HPDE6-E6E7 (cell line): ENCODE measurements around the gene LRRC38.

Source experiments
- DNase-seq: peaks from one replicate; pipeline ENCODE4 v3.0.0; 2011; ENCODE audit warnings: missing footprints; ENCODE audit errors: extremely low spot score

Gene LRRC38

DNA sequence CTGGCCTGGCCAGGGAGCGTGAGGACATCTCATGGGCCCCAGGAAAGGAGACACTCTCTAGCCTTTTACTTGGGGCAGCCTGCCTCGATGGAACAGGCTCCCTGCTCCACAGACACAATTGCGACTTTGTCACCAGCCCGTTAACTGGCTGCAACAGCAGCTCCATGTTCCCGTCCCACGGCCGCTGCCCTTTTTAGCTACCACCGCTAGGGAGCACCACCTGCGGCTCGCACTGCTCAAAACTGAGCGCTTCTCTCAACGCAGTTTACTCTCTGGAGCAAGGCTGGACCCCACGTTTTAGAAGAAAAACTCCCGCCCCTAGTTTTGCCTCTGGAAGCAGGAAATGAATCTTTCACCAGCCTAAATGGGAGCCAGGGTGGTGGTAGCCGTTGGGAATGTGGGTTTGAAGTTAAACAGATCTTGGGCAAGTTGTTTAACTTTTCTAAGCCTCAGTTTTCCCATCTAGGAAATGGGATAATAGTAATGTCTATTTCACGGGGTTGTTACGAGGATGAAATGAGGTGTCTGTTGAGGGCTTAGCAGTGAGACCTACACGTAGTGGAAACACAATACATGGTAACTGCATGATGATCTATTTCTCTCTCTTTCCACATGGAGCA, 3.5 kb upstream of the LRRC38 start:
- DNase-seq, result no peak

DNA sequence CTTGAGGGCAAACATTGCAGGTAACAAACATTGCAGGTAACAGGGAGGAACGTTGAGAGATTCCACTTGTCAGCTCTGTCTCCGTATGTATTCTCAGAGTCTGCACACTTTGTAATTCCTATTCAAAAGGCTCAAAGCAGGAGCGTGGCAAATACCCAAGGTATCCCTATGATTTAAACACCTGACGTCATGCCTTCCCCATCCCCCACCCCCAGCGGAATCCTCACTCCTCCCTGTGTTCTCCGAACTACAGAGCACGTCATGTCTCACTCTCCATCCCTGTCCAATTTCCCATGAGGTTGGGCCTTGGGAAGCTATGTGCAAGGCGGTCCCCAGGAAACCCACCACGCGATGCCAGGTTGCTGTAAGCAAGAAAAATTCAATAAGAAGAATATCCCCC, 2.8 kb upstream of the LRRC38 start:
- DNase-seq, result no peak

DNA sequence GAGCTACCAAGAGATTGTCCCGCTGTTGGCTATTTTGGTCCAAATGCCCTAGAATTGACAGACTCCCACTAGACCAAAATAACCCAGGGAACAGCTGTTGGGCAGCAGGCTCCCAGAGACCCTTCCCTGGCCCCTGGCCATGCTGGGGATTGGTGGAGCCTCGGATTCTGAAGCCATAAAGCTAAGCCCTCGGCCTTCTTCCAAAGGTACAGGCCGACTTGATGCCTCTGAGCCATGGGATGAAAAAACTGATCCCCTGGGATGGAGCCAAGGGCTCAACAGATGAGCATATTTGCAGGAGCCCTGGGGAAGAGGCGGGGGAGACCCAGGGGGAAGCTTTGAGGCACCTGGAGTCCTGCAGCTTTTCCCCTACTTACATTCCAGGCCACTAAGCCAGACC, 1.0 kb upstream of the LRRC38 start:
- no peak for DNase-seq

DNA sequence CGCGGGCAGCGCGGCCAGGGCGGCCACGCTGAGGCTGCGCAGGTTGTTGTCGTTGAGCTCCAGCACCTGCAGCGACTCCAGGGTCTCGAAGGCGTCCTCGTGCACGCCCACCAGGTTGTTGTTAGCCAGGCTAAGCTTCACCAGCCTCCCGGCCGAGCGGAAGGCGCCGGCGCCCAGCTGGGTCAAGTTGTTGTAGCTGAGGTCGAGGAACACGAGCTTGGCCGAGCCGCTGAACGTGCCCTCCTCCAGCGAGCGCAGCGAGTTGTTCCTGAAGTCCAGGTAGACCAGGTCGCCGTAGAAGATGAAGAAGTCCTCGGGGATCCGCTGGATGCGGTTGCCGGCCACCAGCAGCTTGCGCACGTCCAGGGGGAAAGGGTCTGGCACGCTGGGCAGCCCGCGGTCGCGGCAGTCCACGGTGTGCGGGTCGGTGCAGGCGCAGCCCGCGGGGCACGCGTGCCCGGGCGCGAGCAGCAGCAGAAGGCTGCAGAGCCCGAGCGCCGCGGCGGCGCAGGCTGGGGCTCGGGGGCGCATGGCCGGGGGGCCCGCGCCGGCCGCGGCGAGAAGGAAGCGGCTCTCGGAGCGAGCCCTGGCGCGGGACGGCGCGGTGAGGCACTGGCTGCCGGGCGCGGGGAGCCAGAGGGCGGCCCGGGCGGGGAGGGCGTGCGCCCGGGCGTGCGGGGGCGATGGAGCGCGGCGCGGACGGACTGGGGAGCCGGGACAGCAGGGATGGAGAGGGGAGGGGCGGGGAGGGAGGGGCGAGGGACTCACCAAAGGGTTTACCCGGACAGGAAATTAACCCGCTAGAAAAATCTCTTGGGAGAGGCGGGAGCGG, 524 bp downstream of the LRRC38 start:
- DNase-seq, result no peak

DNA sequence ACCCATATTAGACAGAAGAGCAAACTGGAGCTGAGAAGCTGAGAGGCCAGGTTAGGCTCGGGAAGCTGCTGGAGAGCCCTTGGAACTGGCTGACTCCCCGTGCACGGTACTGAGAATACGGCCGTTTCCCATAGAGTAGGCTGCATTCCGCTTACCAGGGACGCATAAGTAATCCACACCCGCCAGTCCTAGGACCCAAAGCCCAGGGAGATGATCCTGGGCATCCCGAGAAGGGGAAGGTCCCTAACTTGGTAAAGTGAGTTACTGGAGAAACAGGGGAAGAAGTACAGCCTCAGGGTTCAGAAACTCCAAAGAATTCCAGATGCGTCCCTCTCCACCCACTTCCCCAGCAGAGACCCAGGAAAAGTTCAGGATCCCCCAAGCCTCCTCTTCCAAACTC, 1.3 kb downstream of the LRRC38 start:
- DNase-seq, result no peak

DNA sequence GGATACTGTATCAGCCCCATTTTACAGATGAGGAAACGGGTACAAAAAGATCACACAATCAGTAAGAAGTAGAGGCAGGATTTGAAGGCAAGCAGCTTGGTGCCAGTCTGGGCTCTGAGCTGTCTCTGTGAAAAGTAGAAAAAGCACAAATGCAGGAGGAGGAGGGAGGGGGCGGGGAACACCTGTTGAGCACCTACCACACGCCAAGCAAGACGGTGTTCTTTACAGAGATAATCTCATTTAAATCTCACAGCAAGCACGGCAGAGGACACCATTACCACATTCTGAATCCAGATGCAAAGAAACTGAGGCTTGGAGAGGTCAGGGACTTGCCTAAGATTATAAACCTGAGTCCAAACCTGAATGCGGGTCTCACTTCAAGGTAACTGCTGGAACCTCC, 3.3 kb downstream of the LRRC38 start:
- DNase-seq, result no peak

DNA sequence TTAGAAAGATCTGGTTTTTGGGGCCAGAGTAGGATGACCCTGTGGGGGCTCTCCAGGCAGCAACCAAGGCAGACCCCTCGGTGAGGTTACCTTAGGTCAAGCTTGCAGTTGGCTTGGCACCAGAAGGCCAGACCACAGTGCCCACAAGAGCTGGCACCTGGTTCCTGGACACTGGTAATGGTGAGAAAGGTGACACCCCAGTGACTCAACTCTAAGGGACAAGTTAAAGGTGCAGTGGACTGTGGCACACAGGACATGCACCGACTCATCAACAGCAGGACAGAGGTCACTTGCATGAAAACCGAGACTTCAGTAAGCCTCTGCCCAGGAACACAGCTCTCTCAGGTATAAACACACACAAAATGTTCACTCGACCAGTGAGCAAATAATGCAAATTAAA, 6.7 kb downstream of the LRRC38 start:
- DNase-seq, result no peak

DNA sequence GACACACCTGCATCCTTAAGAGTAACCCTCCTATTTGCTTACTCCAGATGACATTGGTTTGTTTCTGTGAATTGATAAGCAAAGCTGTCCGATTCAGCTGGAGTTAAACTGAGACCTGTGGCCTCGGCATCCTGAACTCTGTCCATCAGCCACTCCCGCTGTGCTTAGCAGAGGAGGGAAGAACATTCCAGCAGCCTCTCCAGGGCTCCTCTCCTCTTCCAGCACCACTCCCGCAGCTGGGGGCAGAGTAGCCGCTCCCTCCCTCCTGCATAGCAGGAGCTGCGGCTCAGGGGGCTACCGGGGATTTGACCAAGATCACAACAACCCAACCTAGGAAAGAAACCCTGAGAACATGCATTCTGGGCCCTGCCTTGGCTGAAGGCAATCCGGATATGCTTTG, 8.8 kb downstream of the LRRC38 start:
- no peak for DNase-seq

DNA sequence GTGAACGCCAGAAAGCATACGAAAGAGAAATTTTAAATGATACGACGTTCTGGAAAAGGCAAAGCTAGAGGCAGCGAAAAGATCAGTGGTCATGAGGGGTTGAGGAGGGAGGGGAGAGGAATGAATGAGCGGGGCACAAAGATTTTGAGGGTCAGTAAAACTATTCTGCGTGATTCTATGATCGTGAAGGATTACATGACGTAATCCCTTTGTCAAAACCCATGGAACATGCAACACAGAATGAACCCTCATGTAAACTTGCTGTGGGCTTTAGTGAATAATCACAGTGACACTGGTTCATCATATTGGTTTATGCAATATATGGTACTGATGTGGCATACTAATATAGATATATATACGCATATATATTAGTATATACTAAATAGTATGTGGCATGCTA, 13.0 kb downstream of the LRRC38 start:
- DNase-seq, result no peak

DNA sequence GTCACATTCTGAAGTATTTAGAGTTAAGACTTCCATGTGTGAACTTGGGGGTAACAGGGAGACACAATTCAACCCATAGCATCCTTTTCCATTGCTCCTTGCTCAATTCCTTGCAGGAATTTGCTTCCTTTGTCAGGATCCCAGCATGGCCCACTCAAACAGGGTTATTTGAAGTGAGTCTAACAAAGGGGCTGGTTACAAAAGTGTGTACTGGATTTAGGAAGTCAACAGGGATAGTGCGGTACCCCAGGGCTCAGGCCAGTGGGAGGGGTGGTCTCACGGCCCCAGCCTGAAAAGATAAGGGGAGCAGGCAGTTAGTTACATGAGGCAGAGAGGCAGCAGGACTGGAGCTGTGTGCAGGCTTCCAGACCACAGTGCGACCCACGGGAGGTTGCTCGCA, 14.4 kb downstream of the LRRC38 start:
- DNase-seq, result no peak

DNA sequence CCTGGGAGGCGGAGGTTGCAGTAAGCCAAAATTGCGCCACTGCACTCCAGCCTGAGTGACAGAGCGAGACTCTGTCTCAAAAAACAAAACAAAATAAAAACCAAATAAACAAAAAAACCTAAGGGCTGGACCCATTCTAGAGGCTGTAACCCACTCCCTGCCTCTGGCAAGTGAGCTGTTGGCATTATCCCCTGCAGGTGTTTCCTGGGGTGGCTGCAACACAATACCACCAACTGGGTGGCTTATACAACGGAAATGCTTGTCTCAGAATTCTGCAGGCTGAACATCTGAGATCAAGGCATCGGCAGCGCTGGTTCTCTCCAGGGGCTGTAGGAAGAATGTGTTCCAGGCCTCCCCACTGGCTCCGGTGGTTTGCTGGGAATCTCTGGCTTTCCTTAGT, 15.2 kb downstream of the LRRC38 start:
- no peak for DNase-seq

DNA sequence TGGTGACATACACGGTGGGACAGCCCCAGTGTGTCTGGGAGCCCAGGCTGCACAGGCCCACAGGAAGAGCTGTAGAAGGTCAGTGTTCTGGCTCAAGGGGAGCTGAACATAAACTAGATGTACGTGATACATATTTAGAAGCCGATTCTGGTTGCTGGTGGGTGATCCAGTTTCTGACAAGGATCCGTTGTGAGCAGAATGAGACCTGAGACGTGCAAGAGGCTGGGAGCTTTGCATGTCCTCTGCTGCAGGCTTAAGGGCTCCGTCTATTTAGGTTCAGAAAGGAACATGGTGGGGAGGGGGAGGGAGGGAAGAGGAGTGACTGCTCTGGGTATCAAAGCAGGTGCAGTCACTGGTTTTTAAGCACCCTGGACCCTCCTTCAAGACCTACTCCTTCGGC, 18.6 kb downstream of the LRRC38 start:
- no peak for DNase-seq

DNA sequence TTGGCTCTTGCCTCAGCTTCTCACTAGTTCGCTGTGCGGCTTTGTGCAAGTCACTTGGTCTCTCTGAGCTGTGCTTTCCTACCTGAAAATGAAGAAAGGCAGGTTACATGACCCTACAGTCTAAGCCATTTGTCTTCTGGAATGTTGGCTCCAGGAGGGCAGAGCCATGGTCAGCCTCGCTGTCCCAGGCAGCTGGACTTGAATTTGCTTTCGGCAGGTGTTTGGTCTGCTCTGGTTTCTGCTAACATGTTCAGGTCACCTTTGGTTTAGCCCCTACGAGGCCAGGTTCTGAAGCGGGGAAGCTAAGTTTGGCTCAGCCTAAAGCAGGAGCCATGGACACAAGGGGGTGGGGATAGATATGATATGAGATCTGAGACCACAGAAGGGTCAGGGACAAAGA, 19.1 kb downstream of the LRRC38 start:
- DNase-seq, result no peak

DNA sequence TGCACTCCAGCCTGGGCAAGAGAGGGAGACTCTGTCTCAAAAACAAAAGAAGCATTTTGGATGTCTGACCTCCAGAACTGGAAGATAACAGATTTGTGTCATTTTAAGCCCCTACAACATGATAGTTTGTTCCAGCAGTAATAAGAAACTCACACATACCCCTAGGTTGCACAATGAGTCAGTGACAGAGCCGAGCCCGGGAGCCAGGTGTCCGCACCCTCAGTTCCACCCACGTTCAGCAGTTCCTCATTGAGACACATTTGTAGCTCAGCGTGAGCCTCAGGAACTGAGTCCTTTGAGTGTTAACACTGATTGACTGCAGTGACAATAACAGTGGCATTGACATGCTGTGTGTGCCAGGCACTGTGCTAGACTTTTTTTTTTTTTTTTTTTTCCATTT, 19.8 kb downstream of the LRRC38 start:
- DNase-seq, result no peak

DNA sequence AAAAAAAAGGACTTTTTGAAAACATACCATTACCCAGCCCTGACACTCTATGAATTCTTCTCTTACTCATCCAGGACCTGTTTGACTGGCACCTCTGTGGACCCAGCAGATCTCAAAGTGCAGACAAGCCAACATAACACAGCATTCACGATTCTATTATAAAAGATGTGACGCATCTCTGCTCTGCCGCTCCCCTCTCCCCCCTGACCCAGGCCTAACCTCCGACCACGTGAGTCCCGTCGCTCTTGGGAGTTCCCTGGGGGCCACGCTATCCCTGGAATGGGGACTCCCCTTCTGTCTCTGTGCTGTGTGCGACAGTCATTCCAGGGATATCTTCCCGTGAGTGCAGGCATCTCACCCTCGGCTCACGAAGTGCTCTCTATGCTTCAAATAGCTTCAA, 21.1 kb downstream of the LRRC38 start:
- no peak for DNase-seq

DNA sequence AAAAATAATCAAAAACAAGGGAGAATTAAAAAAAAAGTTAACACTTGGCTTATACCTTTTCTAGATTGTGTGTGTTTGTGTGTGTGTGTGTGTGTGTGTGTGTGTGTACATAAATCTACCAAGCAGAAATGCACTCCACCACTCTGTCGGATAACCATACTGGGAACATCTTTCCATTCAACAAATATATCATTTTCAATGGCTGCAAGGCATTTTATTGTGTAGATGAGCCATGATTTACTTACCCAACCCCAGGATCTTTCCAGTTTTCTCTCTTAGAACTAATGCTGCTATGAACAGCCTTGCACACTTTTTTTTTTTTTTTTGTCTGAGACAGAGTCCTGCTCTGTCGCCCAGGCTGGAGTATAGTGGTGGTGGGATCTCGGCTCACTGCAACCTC, 25.8 kb downstream of the LRRC38 start:
- DNase-seq, result no peak

DNA sequence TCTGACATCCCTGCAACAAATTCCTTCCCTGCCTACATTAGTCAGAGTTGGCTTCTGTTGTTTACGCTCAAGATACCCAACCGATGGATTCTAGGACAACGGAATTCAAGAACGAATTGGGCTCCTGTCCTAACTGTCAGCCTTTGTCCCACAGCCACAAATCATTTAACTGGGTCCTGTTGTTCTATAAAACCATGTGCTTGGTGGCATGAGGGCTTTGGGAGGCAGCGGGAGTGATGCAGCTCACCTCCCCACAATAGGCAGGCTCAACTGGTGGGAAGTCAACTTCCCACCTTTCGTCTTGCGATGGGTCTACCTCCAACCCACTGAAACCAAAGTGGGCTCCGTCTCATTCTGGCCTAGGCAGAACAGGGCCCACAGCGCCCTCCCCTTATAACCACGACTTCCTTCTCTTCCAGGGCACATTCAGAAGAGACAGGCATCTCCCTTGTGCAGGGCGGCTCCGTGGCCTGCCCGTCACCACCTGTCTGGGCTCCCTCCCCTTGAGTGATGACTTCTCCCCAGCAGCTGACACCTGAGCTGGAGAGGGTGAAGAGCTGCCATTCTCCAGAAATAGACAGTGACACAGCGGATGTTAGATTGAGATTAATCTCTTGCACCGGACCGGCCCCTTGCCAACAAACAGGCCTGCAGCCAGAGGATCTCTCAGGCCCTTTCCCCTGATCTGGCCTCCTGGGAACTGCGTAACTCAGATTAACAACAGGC, 26.5 kb downstream of the LRRC38 start:
- DNase-seq, result no peak

DNA sequence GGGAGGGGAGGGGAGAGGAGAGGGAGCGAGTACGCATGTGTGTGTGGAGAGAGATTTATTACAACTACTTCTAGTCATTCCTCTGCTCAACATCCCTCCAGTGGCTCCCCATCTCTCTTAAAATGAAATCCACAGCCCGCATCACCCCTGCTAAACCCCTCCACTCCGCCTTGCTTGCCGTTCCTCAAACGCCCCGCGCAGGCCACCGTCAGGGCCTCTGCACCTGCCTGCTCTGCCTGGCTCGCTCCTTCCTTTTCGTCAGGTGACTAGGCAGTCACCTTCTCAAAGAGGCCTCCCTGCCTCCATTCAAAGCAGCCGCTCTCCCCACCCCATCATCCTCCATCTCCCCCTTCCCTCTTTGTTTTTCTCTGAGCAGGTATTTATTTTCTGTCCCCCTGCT, 29.9 kb downstream of the LRRC38 start:
- no peak for DNase-seq

DNA sequence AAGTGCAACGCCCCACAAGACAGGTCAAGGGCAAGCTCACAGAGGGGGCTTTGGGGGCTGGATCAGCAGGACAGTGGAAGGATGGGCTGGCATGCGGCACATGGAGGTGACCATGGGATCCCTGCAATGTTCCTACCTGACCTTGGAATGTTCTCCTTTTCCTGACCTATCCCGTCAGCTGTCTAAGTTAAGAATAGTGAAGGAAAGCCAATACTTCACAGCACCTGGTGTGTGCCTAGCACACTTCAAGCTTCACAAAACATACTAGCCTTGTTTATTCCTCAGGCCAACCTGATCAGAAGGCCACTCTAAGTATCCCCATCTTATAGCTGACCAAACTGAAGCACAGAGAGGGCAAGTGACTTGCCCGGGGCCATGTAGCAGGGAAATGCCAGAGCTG, 31.2 kb downstream of the LRRC38 start:
- no peak for DNase-seq

DNA sequence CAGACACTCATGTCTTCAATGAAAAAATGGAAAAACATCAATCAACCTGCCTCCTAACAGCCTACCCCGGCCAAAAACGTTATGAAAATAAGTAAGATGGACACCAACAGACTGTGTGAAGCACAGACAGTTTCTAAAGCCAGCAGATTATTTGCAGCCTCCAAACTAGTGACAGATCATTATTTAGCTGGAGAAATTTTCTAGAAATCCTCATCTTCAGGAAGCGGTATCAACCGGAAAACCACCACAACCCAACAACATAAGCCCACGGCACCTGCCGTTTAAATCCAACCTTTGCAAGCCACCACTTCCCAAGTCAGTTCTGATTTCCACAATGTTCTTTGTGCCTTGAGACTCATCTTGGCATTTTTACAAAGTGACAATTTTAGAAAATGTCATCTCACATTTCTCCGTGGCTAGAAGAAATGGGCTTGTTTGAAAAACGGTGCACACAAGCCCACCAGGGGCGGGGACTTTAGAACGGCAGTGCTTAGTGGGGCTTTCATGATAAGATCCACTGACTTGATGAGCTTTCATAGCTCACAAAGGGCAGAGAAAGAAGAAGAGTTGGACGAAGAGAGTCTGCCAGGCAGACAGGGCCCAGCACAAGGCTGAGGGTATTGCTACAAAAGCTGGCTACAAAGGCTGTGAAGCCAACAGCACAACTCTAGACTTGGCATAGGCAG, 34.5 kb downstream of the LRRC38 start:
- DNase-seq, result no peak

DNA sequence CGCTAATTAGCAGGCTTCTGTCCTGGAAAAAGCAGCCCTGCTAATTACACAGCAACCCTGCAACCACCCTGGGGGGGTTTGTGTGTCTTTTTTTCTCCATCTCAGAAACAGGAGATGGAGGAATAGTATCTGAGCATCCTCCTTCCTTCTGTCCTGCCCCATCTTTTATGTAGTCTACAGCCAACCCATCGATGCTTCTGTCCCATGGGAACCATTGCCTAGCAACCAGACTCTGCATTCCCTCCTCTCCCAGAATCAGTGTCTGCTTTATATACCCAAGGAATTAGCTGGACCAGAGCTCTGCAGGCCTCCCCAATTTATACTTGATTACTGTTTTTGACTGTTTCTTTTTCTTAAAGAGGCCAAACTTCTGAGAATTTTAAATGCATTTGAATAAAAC, 35.1 kb downstream of the LRRC38 start:
- DNase-seq, result no peak

DNA sequence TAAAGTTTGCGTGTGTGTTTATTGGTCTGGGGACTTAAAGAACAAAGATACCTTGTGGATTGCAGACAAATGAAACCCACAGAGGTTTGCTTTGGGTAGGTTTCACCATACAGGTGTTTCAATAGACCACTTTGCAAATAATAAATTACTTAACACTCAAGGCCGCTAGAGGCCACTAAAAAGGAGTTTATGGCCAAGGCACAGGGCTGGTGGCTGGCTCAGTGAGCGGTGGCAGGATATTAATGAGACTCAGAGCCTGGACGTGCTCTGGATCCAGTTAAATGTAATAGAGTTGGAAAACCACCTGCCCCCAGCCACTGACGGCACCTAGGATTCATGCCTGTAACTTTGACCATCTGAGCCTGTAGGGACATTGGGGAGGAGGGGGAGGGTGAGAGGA, 44.5 kb downstream of the LRRC38 start:
- DNase-seq, result no peak

DNA sequence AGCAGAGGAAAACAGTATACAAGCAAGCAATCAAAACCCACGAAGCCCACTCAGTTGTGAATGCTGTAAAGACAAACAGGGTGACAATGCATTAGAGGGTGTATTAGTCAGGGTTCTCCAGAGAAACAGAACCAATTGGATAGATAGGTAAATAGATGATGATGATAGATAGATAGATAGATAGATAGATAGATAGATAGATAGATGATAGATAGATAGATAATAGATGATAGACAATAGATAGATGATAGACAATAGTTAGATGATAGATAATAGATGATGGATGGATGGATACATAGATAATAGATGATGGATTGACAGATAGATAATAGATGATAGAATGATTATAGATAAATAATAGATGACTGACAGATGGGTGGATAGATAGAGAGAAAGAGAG, 48.3 kb downstream of the LRRC38 start:
- DNase-seq, result no peak
